PC-3 (cell line): Measurements from ENCODE around the gene KSR2. TPM values are rescaled to one million over a fixed set of nuclear protein-coding genes. Genes with fewer than 3 reads are reported as not detected.

Experiments used
- ATAC-seq: fragments of 200-7000 bp; cut with Tn5 transposase; 2 replicates; pipeline ENCODE4 v1.9.1; 2020; ENCODE audit warnings: mild to moderate bottlenecking, moderate library complexity
- BruUV-seq: library from RNA; stranded (reverse); fragments of 400-500 nt; replicated peaks from 2 replicates; lab custom pipeline; 2021; lab: Mats Ljungman, UMichigan
- CTCF ChIA-PET: fragments of 300-600 bp; sonication (Branson Sonifier 250); formaldehyde crosslinking; loops from one replicate; lab custom pipeline; 2022; ENCODE audit warnings: antibody characterized with exemption; lab: Charles Lee
- POLR2A ChIA-PET: fragments of 300-600 bp; sonication (Branson Sonifier 250); formaldehyde crosslinking; loops from one replicate; lab custom pipeline; 2022; ENCODE audit warnings: antibody characterized with exemption; ENCODE audit not compliant: unreplicated experiment; lab: Charles Lee
- DNase-seq: peaks from one replicate; pipeline ENCODE4 v3.0.0-alpha.2; 2015
- H2AFZ ChIP-seq: fragments of 300-600 bp; sonication (generic); 2 replicates; pipeline ENCODE4 v1.6.0; 2016; ENCODE audit warnings: antibody characterized with exemption, low read length
- H3F3A ChIP-seq: fragments of 300-600 bp; sonication (generic); one replicate; pipeline ENCODE4 v1.6.0; 2017; ENCODE audit warnings: antibody characterized with exemption, low read length, control low read depth, mild to moderate bottlenecking; ENCODE audit not compliant: unreplicated experiment
- H3K27ac ChIP-seq: fragments of 300-600 bp; sonication (generic); 2 replicates; pipeline ENCODE4 v1.5.1; 2016; ENCODE audit warnings: mild to moderate bottlenecking, low read length
- H3K27me3 ChIP-seq: fragments of 300-600 bp; sonication (generic); 2 replicates; pipeline ENCODE4 v1.6.1; 2016; ENCODE audit warnings: low read length, mixed read lengths
- H3K36me3 ChIP-seq: fragments of 300-600 bp; sonication (generic); 2 replicates; pipeline ENCODE4 v1.6.1; 2016; ENCODE audit warnings: low read depth, mixed run types, low read length, mixed read lengths
- H3K4me1 ChIP-seq: fragments of 300-600 bp; sonication (generic); 2 replicates; pipeline ENCODE4 v1.5.1; 2016; ENCODE audit warnings: low read length; ENCODE audit not compliant: insufficient read depth
- H3K4me2 ChIP-seq: fragments of 300-600 bp; sonication (generic); 2 replicates; pipeline ENCODE4 v1.6.0; 2016; ENCODE audit warnings: low read length
- H3K4me3 ChIP-seq: fragments of 300-600 bp; sonication (generic); 2 replicates; pipeline ENCODE4 v1.5.1; 2016; ENCODE audit warnings: mild to moderate bottlenecking, low read length, mixed read lengths
- H3K79me2 ChIP-seq: fragments of 300-600 bp; sonication (generic); 2 replicates; pipeline ENCODE4 v1.6.1; 2017; ENCODE audit warnings: low read length, mixed read lengths
- H3K9ac ChIP-seq: fragments of 300-600 bp; sonication (generic); 2 replicates; pipeline ENCODE4 v1.6.0; 2016; ENCODE audit warnings: mild to moderate bottlenecking, low read length
- H3K9me2 ChIP-seq: fragments of 300-600 bp; sonication (generic); replicated peaks from 2 replicates; pipeline ENCODE4 v1.6.1; 2016; ENCODE audit warnings: mixed run types, low read length, mixed read lengths
- H3K9me3 ChIP-seq: fragments of 300-600 bp; sonication (generic); 2 replicates; pipeline ENCODE4 v1.6.1; 2016; ENCODE audit warnings: low read length, mixed read lengths
- H4K20me1 ChIP-seq: fragments of 300-600 bp; sonication (generic); 2 replicates; pipeline ENCODE4 v1.6.1; 2016; ENCODE audit warnings: low read length, mixed read lengths
- CTCF ChIP-seq: fragments of 300-600 bp; sonication (generic); conservative IDR thresholded peaks from 2 replicates; pipeline ENCODE4 v1.5.1; 2017; ENCODE audit warnings: antibody characterized with exemption, low read depth, mild to moderate bottlenecking, low read length
- EZH2 ChIP-seq: fragments of 300-600 bp; sonication (generic); IDR thresholded peaks from one replicate; pipeline ENCODE4 v1.6.1; 2017; ENCODE audit warnings: antibody characterized with exemption, mild to moderate bottlenecking, low read length; ENCODE audit not compliant: unreplicated experiment
- EZH2phosphoT487 ChIP-seq: fragments of 300-600 bp; sonication (generic); IDR thresholded peaks from 2 replicates; pipeline ENCODE4 v1.6.1; 2018; ENCODE audit warnings: mild to moderate bottlenecking, antibody characterized with exemption, low read length, borderline replicate concordance
- intact Hi-C: fragments of 100-400 bp; cut with micrococcal nuclease; formaldehyde crosslinking; loops from 2 replicates; pipeline ENCODE4 v1.9.0; 2023
- total RNA-seq: library from RNA; depleted of rRNA; stranded (reverse); fragments of >200 nt; gene quantifications from 2 replicates; pipeline ENCODE4 v1.2.3, GENCODE V29; 2014

The KSR2 gene
- total RNA-seq, 1 experiment from 2014 or later, result 0.80 TPM

GRCh38 chr12:117674313-117674712 lies 294.5 kb downstream of the KSR2 start:
- Histone ChIP-seq H2AFZ (no peak overlapping the region), H4K20me1 (no peaks in the 10 kb centered on the region), H3K36me3 (no peaks in the 10 kb centered on the region), H3K27ac (no peak overlapping the region), H3K9me2 (no peaks in the 10 kb centered on the region), H3F3A (no peaks in the 10 kb centered on the region), H3K27me3 (no peaks in the 10 kb centered on the region), H3K9ac (no peak overlapping the region), H3K4me2 (no peak overlapping the region), H3K9me3 (no peaks in the 10 kb centered on the region), H3K4me3 (no peak overlapping the region), H3K79me2 (no peaks in the 10 kb centered on the region), H3K4me1 (peaks cover 18% of the 10 kb centered on the region)
- DNase-seq (peak; percentile 69), ATAC-seq (peak; percentile 54)
- TF ChIP-seq EZH2 (no peak), CTCF (no peak), EZH2phosphoT487 (no peak)
- ChIA-PET POLR2A (no interaction called here), CTCF (interaction anchor here (0.5 to 1.0 kb wide), 2 partner anchors 11 to 91 kb away, joined by 3 to 5 read pairs; no protein-coding TSS in a partner anchor)
- intact Hi-C loops, result no loop called here
- no TSS peak for BruUV-seq

GRCh38 chr12:117671734-117672133 lies 297.1 kb downstream of the KSR2 start:
- Histone ChIP-seq H3K79me2 (no peaks in the 10 kb centered on the region), H3K9me3 (no peaks in the 10 kb centered on the region), H3K4me2 (no peak overlapping the region), H3F3A (no peaks in the 10 kb centered on the region), H3K27ac (no peak overlapping the region), H3K27me3 (no peaks in the 10 kb centered on the region), H4K20me1 (no peaks in the 10 kb centered on the region), H3K9ac (no peak overlapping the region), H3K4me3 (no peak overlapping the region), H3K9me2 (no peaks in the 10 kb centered on the region), H3K4me1 (peaks cover 15% of the 10 kb centered on the region; the same call in 1 of the 2 replicates), H3K36me3 (no peaks in the 10 kb centered on the region), H2AFZ (no peak overlapping the region)
- BruUV-seq, result no TSS peak
- CTCF ChIA-PET, result interaction anchor here (0.6 to 1.1 kb wide), 4 partner anchors 14 to 305 kb away, joined by 3 to 10 read pairs (median 4); no protein-coding TSS in a partner anchor
- no peak for TF ChIP-seq EZH2
- peak; percentile 94 for TF ChIP-seq CTCF
- TF ChIP-seq EZH2phosphoT487, result no peak
- intact Hi-C loops, result loop anchor here (1.0 to 2.0 kb wide), 2 partner anchors 304 to 459 kb away; no protein-coding TSS in a partner anchor
- POLR2A ChIA-PET, result no interaction called here
- DNase-seq (peak; percentile 83), ATAC-seq (peak; percentile 65)

GRCh38 chr12:117664169-117664568 lies 304.6 kb downstream of the KSR2 start:
- Histone ChIP-seq H3F3A (no peaks in the 10 kb centered on the region), H3K79me2 (no peaks in the 10 kb centered on the region), H3K4me3 (no peak overlapping the region), H3K4me2 (no peak overlapping the region), H3K9me3 (no peaks in the 10 kb centered on the region), H3K27me3 (no peaks in the 10 kb centered on the region), H3K36me3 (no peaks in the 10 kb centered on the region), H3K27ac (no peak overlapping the region), H3K9ac (no peak overlapping the region), H2AFZ (no peak overlapping the region), H3K9me2 (no peaks in the 10 kb centered on the region), H3K4me1 (peaks cover 17% of the 10 kb centered on the region), H4K20me1 (no peaks in the 10 kb centered on the region)
- ATAC-seq, result no peak
- no peak for DNase-seq
- TF ChIP-seq EZH2phosphoT487, result no peak
- no peak for TF ChIP-seq EZH2
- TF ChIP-seq CTCF, result no peak
- CTCF ChIA-PET, result no interaction called here
- no TSS peak for BruUV-seq
- intact Hi-C loops, result no loop called here
- POLR2A ChIA-PET, result no interaction called here
